HCT116 (cell line): ENCODE data around the gene GIGYF1. TPM values are rescaled to one million over a fixed set of nuclear protein-coding genes. Genes with fewer than 3 reads are reported as not detected.

Experiments
- ATAC-seq: fragments of 200-7000 bp; cut with Tn5 transposase; 2 replicates; pipeline ENCODE4 v1.9.1; 2020; ENCODE audit warnings: mild to moderate bottlenecking, moderate library complexity
- BruUV-seq: library from RNA; stranded (reverse); fragments of 400-500 nt; replicated peaks from 2 replicates; lab custom pipeline; 2021; lab: Mats Ljungman, UMichigan
- CTCF ChIA-PET: fragments of 300-600 bp; sonication (Branson Sonifier 250); formaldehyde crosslinking; loops from one replicate; lab custom pipeline; 2021; ENCODE audit warnings: antibody characterized with exemption; lab: Charles Lee
- POLR2A ChIA-PET: fragments of 300-600, 350-600 bp; sonication (Branson Sonifier 250); formaldehyde crosslinking; loops from one replicate; lab custom pipeline; 2021; ENCODE audit warnings: antibody characterized with exemption; lab: Charles Lee
- RAD21 ChIA-PET, 2 experiments: fragments of 300-600 bp; sonication (Branson Sonifier 250); formaldehyde crosslinking; loops; one replicate each; lab custom pipeline; 2023; ENCODE audit warnings: low total read pairs in 2 of 2; ENCODE audit not compliant: uncharacterized antibody in 2 of 2, unreplicated experiment in 2 of 2, low non-redundant PET in 1 of 2; lab: Charles Lee
- DNase-seq: peaks from one replicate; pipeline ENCODE4 v3.0.0-alpha.2; 2010; ENCODE audit warnings: low read depth, low spot score
- H2AFZ ChIP-seq: fragments of 200-600 bp; shearing (Covaris generic), sonication (generic); 2 replicates; pipeline ENCODE4 v1.6.1; 2017; ENCODE audit warnings: low read depth, mixed run types, mixed read lengths, antibody characterized with exemption, low read length; ENCODE audit not compliant: poor library complexity, severe bottlenecking
- H3K27ac ChIP-seq: 2 replicates; pipeline ENCODE4 v1.5.1; 2012; ENCODE audit warnings: low read depth, low read length
- H3K27me3 ChIP-seq: fragments of 200-600 bp; sonication (generic); 2 replicates; pipeline ENCODE4 v1.6.1; 2016; ENCODE audit warnings: mixed run types, low read length, mixed read lengths; ENCODE audit not compliant: insufficient read depth
- H3K36me3 ChIP-seq, 2 experiments: fragments of 200-500 bp in 1 of 2; fragments of 200-600 bp in 1 of 2; sonication (Bioruptor generic) in 1 of 2; sonication (generic) in 1 of 2; 2 replicates each; pipeline versions ENCODE4 v1.5.1 to v1.6.1; 2014 to 2016; ENCODE audit warnings: low read length in 2 of 2, inconsistent platforms in 1 of 2, mixed read lengths in 1 of 2, mixed run types in 1 of 2; ENCODE audit not compliant: insufficient read depth in 2 of 2, control insufficient read depth in 1 of 2
- H3K4me1 ChIP-seq, 2 experiments: fragments of 200-600 bp in 1 of 2; sonication (generic) in 1 of 2; 2 replicates each; pipeline versions ENCODE4 v1.5.1 to v1.6.1; 2012 to 2017; ENCODE audit warnings: low read length in 2 of 2, inconsistent platforms in 1 of 2, mild to moderate bottlenecking in 1 of 2, mixed read lengths in 1 of 2, mixed run types in 1 of 2, moderate library complexity in 1 of 2; ENCODE audit not compliant: insufficient read depth in 2 of 2, control insufficient read depth in 1 of 2
- H3K4me2 ChIP-seq: fragments of 200-600 bp; sonication (generic); 2 replicates; pipeline ENCODE4 v1.6.1; 2017; ENCODE audit warnings: mixed run types, low read length, mixed read lengths
- H3K4me3 ChIP-seq, 2 experiments: fragments of 200-600 bp in 1 of 2; sonication (generic) in 1 of 2; replicated peaks in 1 of 2; 2 replicates each; pipeline ENCODE4 v1.5.1; 2011 to 2016; ENCODE audit warnings: low read length in 2 of 2, control low read depth in 1 of 2, low read depth in 1 of 2, mild to moderate bottlenecking in 1 of 2, mixed read lengths in 1 of 2, mixed run types in 1 of 2
- H3K79me2 ChIP-seq: fragments of 200-600 bp; sonication (generic); 2 replicates; pipeline ENCODE4 v1.6.1; 2017; ENCODE audit warnings: mild to moderate bottlenecking, mixed run types, low read length, moderate library complexity, mixed read lengths; ENCODE audit not compliant: insufficient read depth
- H3K9ac ChIP-seq: fragments of 200-600 bp; sonication (generic); 2 replicates; pipeline ENCODE4 v1.6.1; 2016; ENCODE audit warnings: low read length, mixed read lengths
- H3K9me2 ChIP-seq: fragments of 200-600 bp; sonication (generic), shearing (Covaris generic); 2 replicates; pipeline ENCODE4 v1.6.1; 2017; ENCODE audit warnings: mixed run types, mild to moderate bottlenecking, moderate library complexity; ENCODE audit not compliant: insufficient read depth
- H3K9me3 ChIP-seq, 2 experiments: fragments of 200-500 bp in 1 of 2; fragments of 200-600 bp in 1 of 2; sonication (Bioruptor generic) in 1 of 2; sonication (generic) in 1 of 2; 2 replicates each; pipeline ENCODE4 v1.6.1; 2014 to 2017; ENCODE audit warnings: low read length in 2 of 2, mixed read lengths in 2 of 2, inconsistent platforms in 1 of 2, low read depth in 1 of 2, mild to moderate bottlenecking in 1 of 2, mixed run types in 1 of 2, moderate library complexity in 1 of 2; ENCODE audit not compliant: control insufficient read depth in 1 of 2, insufficient read depth in 1 of 2
- H4K20me1 ChIP-seq: fragments of 200-600 bp; sonication (generic), shearing (Covaris generic); 2 replicates; pipeline ENCODE4 v1.6.1; 2017; ENCODE audit warnings: mixed run types, mild to moderate bottlenecking, moderate library complexity; ENCODE audit not compliant: insufficient read depth
- CBX3 ChIP-seq: IDR thresholded peaks from 2 replicates; pipeline ENCODE4 v1.6.1; 2012; ENCODE audit warnings: low read depth
- EGR1 ChIP-seq: IDR thresholded peaks from 2 replicates; pipeline ENCODE4 v1.6.1; 2012; ENCODE audit warnings: low read depth
- ELF1 ChIP-seq: IDR thresholded peaks from 2 replicates; pipeline ENCODE4 v1.6.1; 2012; ENCODE audit warnings: low read depth, borderline replicate concordance
- EZH2 ChIP-seq: fragments of 200-600 bp; sonication (generic); IDR thresholded peaks from 2 replicates; pipeline ENCODE4 v1.6.1; 2017; ENCODE audit warnings: antibody characterized with exemption, mixed run types
- POLR2A ChIP-seq: IDR thresholded peaks from 2 replicates; pipeline ENCODE4 v1.7.0; 2011; ENCODE audit warnings: borderline replicate concordance; ENCODE audit not compliant: insufficient read depth, insufficient read length; ENCODE audit errors: extremely low read depth
- POLR2AphosphoS5 ChIP-seq: IDR thresholded peaks from 2 replicates; pipeline ENCODE4 v1.6.1; 2011; ENCODE audit warnings: mild to moderate bottlenecking, low read depth, low read length, moderate library complexity
- RAD21 ChIP-seq: IDR thresholded peaks from 2 replicates; pipeline ENCODE4 v1.6.1; 2012; ENCODE audit warnings: low read depth, mild to moderate bottlenecking
- SP1 ChIP-seq: IDR thresholded peaks from 2 replicates; pipeline ENCODE4 v1.6.1; 2012; ENCODE audit warnings: low read depth
- SRF ChIP-seq: IDR thresholded peaks from 2 replicates; pipeline ENCODE4 v1.6.1; 2012; ENCODE audit warnings: low read depth
- TCF7L2 ChIP-seq: IDR thresholded peaks from 2 replicates; pipeline ENCODE4 v1.7.0; 2011; ENCODE audit warnings: borderline replicate concordance, inconsistent platforms; ENCODE audit not compliant: insufficient read depth, insufficient read length; ENCODE audit errors: extremely low read depth
- ZFX ChIP-seq: fragments of 450-650 bp; IDR thresholded peaks from 2 replicates; pipeline ENCODE4 v1.6.1; 2017
- ZNF274 ChIP-seq: fragments of 200-500 bp; sonication (Bioruptor generic); IDR thresholded peaks from 2 replicates; pipeline ENCODE4 v1.6.1; 2014; ENCODE audit warnings: mild to moderate bottlenecking, low read depth, low read length, inconsistent platforms
- intact Hi-C: fragments of 100-400 bp; cut with micrococcal nuclease; formaldehyde crosslinking; loops from 2 replicates; pipeline ENCODE4 v1.10.0; 2022
- total RNA-seq: library from RNA; stranded (reverse); gene quantifications from one replicate; pipeline ENCODE4 v1.2.1, GENCODE V29; 2021; ENCODE audit not compliant: unreplicated experiment
- TF ChIP-seq, protein P1 (sequence below): IDR thresholded peaks from 2 replicates; pipeline ENCODE4 v1.6.1; 2012
- TF ChIP-seq, protein P2 (sequence below), 3 experiments: fragments of 200-600 bp in 1 of 3; sonication (generic) in 1 of 3; IDR thresholded peaks in 2 of 3; conservative IDR thresholded peaks in 1 of 3; 2 replicates each; pipeline ENCODE4 v1.5.1; 2012 to 2017; ENCODE audit warnings: low read depth in 2 of 3, low read length in 2 of 3, antibody characterized with exemption in 1 of 3, borderline replicate concordance in 1 of 3, control low read depth in 1 of 3, mild to moderate bottlenecking in 1 of 3, mixed read lengths in 1 of 3, mixed run types in 1 of 3, moderate library complexity in 1 of 3; ENCODE audit not compliant: insufficient read depth in 1 of 3

The GIGYF1 gene
- total RNA-seq, 1 experiment from 2014 or later: 59.7 TPM

DNA sequence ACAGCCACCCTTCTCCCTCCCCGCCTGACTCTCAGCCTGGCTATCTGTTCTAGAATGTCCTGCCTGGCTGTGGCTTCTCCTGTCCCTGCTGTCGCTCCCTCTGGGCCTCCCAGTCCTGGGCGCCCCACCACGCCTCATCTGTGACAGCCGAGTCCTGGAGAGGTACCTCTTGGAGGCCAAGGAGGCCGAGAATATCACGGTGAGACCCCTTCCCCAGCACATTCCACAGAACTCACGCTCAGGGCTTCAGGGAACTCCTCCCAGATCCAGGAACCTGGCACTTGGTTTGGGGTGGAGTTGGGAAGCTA, 27.4 kb upstream of the GIGYF1 start:
- Histone ChIP-seq H3K4me3 (no peak overlapping the region), H3K27me3 (no peaks in the 10 kb centered on the region), H3K79me2 (no peaks in the 10 kb centered on the region), H3K27ac (no peak overlapping the region), H3K4me2 (no peak overlapping the region), H3K9me2 (no peaks in the 10 kb centered on the region), H3K36me3 (no peaks in the 10 kb centered on the region), H3K9ac (no peak overlapping the region), H3K9me3 (peaks cover 0 to 3% of the 10 kb centered on the region in 2 experiments; a peak in 1 of 4 replicates), H2AFZ (no peak overlapping the region), H3K4me1 (peaks cover 9 to 16% of the 10 kb centered on the region in 2 experiments; a peak in 3 of 4 replicates), H4K20me1 (no peaks in the 10 kb centered on the region)
- RAD21 ChIA-PET: no interaction called here
- DNase-seq (no peak), ATAC-seq (no peak)
- no TSS peak for BruUV-seq
- intact Hi-C loops: no loop called here
- POLR2A ChIA-PET: no interaction called here
- CTCF ChIA-PET: interaction anchor here (2.4 kb wide), 1 partner anchor 16 kb away, joined by 11 read pairs; the partner anchor contains the start of gene POP7
- TF ChIP-seq, protein P1, sequence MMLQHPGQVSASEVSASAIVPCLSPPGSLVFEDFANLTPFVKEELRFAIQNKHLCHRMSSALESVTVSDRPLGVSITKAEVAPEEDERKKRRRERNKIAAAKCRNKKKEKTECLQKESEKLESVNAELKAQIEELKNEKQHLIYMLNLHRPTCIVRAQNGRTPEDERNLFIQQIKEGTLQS: no peak
- TF ChIP-seq POLR2A (no peak), ELF1 (no peak), SP1 (no peak), RAD21 (no peak), TCF7L2 (no peak)

DNA sequence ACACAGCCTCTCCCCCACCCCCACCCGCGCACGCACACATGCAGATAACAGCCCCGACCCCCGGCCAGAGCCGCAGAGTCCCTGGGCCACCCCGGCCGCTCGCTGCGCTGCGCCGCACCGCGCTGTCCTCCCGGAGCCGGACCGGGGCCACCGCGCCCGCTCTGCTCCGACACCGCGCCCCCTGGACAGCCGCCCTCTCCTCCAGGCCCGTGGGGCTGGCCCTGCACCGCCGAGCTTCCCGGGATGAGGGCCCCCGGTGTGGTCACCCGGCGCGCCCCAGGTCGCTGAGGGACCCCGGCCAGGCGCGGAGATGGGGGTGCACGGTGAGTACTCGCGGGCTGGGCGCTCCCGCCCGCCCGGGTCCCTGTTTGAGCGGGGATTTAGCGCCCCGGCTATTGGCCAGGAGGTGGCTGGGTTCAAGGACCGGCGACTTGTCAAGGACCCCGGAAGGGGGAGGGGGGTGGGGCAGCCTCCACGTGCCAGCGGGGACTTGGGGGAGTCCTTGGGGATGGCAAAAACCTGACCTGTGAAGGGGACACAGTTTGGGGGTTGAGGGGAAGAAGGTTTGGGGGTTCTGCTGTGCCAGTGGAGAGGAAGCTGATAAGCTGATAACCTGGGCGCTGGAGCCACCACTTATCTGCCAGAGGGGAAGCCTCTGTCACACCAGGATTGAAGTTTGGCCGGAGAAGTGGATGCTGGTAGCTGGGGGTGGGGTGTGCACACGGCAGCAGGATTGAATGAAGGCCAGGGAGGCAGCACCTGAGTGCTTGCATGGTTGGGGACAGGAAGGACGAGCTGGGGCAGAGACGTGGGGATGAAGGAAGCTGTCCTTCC, 26.8 kb upstream of the GIGYF1 start:
- Histone ChIP-seq H2AFZ (no peak overlapping the region), H3K36me3 (no peaks in the 10 kb centered on the region), H3K9me2 (no peaks in the 10 kb centered on the region), H3K9ac (no peak overlapping the region), H3K4me3 (no peak overlapping the region), H3K79me2 (no peaks in the 10 kb centered on the region), H3K27ac (no peak overlapping the region), H3K4me1 (peaks cover 4 to 10% of the 10 kb centered on the region in 2 experiments; a peak in 3 of 4 replicates), H3K4me2 (no peak overlapping the region), H3K27me3 (no peaks in the 10 kb centered on the region)
- intact Hi-C loops: no loop called here
- RAD21 ChIA-PET: no interaction called here
- POLR2A ChIA-PET: no interaction called here
- no peak for DNase-seq
- CTCF ChIA-PET: interaction anchor here (2.4 kb wide), 1 partner anchor 15 kb away, joined by 11 read pairs; the partner anchor contains the start of gene POP7
- BruUV-seq: no TSS peak
- TF ChIP-seq TCF7L2: no peak
- no peak for TF ChIP-seq POLR2AphosphoS5
- no peak for TF ChIP-seq SRF
- no peak for TF ChIP-seq EGR1
- no peak for TF ChIP-seq ZNF274
- no peak for TF ChIP-seq EZH2
- no peak for TF ChIP-seq CBX3
- TF ChIP-seq ZFX: no peak
- TF ChIP-seq ELF1: no peak
- TF ChIP-seq, protein P2, sequence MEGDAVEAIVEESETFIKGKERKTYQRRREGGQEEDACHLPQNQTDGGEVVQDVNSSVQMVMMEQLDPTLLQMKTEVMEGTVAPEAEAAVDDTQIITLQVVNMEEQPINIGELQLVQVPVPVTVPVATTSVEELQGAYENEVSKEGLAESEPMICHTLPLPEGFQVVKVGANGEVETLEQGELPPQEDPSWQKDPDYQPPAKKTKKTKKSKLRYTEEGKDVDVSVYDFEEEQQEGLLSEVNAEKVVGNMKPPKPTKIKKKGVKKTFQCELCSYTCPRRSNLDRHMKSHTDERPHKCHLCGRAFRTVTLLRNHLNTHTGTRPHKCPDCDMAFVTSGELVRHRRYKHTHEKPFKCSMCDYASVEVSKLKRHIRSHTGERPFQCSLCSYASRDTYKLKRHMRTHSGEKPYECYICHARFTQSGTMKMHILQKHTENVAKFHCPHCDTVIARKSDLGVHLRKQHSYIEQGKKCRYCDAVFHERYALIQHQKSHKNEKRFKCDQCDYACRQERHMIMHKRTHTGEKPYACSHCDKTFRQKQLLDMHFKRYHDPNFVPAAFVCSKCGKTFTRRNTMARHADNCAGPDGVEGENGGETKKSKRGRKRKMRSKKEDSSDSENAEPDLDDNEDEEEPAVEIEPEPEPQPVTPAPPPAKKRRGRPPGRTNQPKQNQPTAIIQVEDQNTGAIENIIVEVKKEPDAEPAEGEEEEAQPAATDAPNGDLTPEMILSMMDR (IDR thresholded peaks at IDR 0.05 in 2 of 3, conservative IDR thresholded peaks at IDR 0.05 in 1 of 3; ENCODE audit: borderline replicate concordance in 1 of 3, insufficient read depth in 1 of 3, low read depth in 2 of 3, low read length in 2 of 3): no peak
- TF ChIP-seq, all 23 proteins: peak for 0
- ATAC-seq: no peak
- peaks cover 0 to 3% of the 10 kb centered on the region in 2 experiments; a peak in 1 of 4 replicates for H3K9me3 ChIP-seq
- H4K20me1 ChIP-seq: no peaks in the 10 kb centered on the region
